HL-60 (cell line): ENCODE measurements around the gene ASB5.

Experiments used
- DNase-seq, 2 experiments: peaks; one replicate each; pipeline ENCODE4 v3.0.0-alpha.2; 2010 to 2020; ENCODE audit warnings: low read depth in 1 of 2, low spot score in 1 of 2
- H3K27ac ChIP-seq: fragments of 250-450 bp; sonication (Bioruptor Pico); replicated peaks from 2 replicates; pipeline ENCODE4 v1.5.1; 2020; ENCODE audit warnings: mild to moderate bottlenecking, moderate library complexity
- H3K27me3 ChIP-seq: fragments of 250-450 bp; sonication (Bioruptor Pico); 2 replicates; pipeline ENCODE4 v1.5.1; 2021; ENCODE audit warnings: mild to moderate bottlenecking, moderate library complexity; ENCODE audit not compliant: insufficient read depth, poor library complexity, severe bottlenecking
- H3K4me3 ChIP-seq: replicated peaks from 2 replicates; pipeline ENCODE4 v1.5.1; 2011; ENCODE audit warnings: mild to moderate bottlenecking, control low read depth, low read length; ENCODE audit not compliant: insufficient read depth
- GABPA ChIP-seq: IDR thresholded peaks from 2 replicates; pipeline ENCODE4 v1.6.1; 2012; ENCODE audit warnings: low read depth
- POLR2AphosphoS5 ChIP-seq: IDR thresholded peaks from 2 replicates; pipeline ENCODE4 v1.6.1; 2012; ENCODE audit warnings: low read depth
- REST ChIP-seq: IDR thresholded peaks from 2 replicates; pipeline ENCODE4 v1.6.1; 2012; ENCODE audit warnings: low read depth; ENCODE audit not compliant: insufficient replicate concordance
- SPI1 ChIP-seq: IDR thresholded peaks from 2 replicates; pipeline ENCODE4 v1.6.1; 2012; ENCODE audit warnings: low read depth, mild to moderate bottlenecking, borderline replicate concordance
- long read RNA-seq: library from polyadenylated mRNA; unstranded; transcript quantifications from one replicate; pipeline ENCODE4 v2.0.0, GENCODE V29; 2020
- TF ChIP-seq, protein P1 (sequence below): IDR thresholded peaks from one replicate; pipeline ENCODE4 v1.5.1; 2011; ENCODE audit warnings: low read length, control low read depth, inconsistent platforms; ENCODE audit not compliant: insufficient read depth

ASB5 gene
- long read RNA-seq = 0 reads

- DNase-seq = no peak
- TF ChIP-seq GABPA = no peak
- TF ChIP-seq POLR2AphosphoS5 = no peak
- TF ChIP-seq SPI1 = no peak
- TF ChIP-seq, protein P1, sequence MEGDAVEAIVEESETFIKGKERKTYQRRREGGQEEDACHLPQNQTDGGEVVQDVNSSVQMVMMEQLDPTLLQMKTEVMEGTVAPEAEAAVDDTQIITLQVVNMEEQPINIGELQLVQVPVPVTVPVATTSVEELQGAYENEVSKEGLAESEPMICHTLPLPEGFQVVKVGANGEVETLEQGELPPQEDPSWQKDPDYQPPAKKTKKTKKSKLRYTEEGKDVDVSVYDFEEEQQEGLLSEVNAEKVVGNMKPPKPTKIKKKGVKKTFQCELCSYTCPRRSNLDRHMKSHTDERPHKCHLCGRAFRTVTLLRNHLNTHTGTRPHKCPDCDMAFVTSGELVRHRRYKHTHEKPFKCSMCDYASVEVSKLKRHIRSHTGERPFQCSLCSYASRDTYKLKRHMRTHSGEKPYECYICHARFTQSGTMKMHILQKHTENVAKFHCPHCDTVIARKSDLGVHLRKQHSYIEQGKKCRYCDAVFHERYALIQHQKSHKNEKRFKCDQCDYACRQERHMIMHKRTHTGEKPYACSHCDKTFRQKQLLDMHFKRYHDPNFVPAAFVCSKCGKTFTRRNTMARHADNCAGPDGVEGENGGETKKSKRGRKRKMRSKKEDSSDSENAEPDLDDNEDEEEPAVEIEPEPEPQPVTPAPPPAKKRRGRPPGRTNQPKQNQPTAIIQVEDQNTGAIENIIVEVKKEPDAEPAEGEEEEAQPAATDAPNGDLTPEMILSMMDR = no peak
- no peak for TF ChIP-seq REST
- Histone ChIP-seq H3K27ac (no peak within 1 kb of the TSS), H3K4me3 (no peak within 1 kb of the TSS), H3K27me3 (no peaks in the 10 kb centered on the region)
These were observed at the start of gene ASB5 for GRCh38 chr4:176268963-176269362. TSS of gene ASB5 (minus strand) at chr4:176269222. CDS start at chr4:176269108, 114 bp downstream.

GRCh38 chr4:176313596-176314336, 44.7 kb upstream of the ASB5 start:
- H3K27ac ChIP-seq = no peak overlapping the region
- no peak for DNase-seq
- H3K4me3 ChIP-seq = no peak overlapping the region
- TF ChIP-seq SPI1 (no peak), REST (no peak), POLR2AphosphoS5 (no peak), GABPA (no peak)
- TF ChIP-seq, protein P1 = no peak
- no peaks in the 10 kb centered on the region for H3K27me3 ChIP-seq

DNA sequence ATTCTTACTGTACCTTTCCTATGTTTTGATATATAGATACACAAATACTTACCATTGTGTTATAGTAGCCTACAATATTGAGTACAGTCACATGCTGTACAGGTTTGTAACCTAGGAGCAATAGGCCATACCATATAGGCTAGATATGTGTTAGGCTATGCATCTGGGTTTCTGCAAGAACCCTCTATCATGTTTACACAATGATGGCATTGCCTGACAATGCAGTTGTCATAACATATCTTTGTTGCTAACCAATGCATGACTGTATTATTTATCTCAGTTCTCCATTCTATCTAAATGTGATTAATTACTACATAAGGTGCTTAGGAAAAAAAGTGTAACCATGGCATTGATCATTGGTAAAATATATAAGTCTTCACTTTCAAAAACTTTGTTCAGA, 40.8 kb upstream of the ASB5 start:
- Histone ChIP-seq H3K27me3 (no peaks in the 10 kb centered on the region), H3K27ac (no peak overlapping the region), H3K4me3 (no peak overlapping the region)
- DNase-seq = no peak
- TF ChIP-seq, protein P1 = no peak
- no peak for TF ChIP-seq REST
- TF ChIP-seq POLR2AphosphoS5 = no peak
- TF ChIP-seq GABPA = no peak
- TF ChIP-seq SPI1 = no peak
